AG08395 (cell line): Measurements from ENCODE around the gene SLAMF7.
"Not testable (repeated sequence)": the region's sequence is repeated elsewhere in the genome, so short reads cannot be mapped to it uniquely, and the experiment has no call there.

ENCODE experiments used
- DNase-seq: peaks from one replicate; pipeline ENCODE4 v3.0.0; 2012; ENCODE audit warnings: mixed read lengths, low spot score

The SLAMF7 gene

DNA sequence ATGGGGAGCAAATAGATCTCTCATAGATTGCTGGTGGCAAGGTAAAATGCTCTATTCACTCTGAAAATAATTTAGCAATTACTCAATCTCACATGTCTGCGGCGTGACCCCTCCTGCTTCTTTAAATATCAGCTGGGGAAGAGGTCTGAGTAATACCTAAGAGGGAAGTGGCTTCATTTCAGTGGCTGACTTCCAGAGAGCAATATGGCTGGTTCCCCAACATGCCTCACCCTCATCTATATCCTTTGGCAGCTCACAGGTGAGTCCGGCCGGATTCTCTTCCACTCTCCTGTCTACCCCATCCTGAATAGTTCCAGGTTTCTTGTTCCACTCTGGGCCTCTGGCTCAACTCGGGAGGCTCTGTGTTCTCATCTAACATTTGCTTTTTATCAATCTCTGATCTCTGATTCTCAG is at the start of gene SLAMF7:
TSS of gene SLAMF7 (plus strand) at position 150 of the 414 bp plus-strand sequence. CDS start at position 205, 55 bp downstream.
- DNase-seq, result no peak

DNA sequence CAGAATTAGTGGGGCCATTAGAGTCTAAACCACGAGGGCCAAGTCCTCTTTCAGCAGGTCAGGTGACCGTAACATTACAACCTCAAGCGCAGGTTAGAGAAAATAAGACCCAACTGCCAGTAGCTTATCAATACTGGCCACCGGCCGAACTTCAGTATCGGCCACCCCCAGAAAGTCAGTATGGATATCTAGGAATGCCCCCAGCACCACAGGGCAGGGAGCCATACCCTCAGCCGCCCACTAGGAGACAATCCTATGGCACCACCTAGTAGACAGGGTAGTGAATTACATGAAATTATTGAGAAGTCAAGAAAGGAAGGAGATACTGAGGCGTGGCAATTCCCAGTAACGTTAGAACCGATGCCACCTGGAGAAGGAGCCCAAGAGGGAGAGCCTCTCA is 46.7 kb upstream of the SLAMF7 start:
- DNase-seq, result not testable (repeated sequence)

DNA sequence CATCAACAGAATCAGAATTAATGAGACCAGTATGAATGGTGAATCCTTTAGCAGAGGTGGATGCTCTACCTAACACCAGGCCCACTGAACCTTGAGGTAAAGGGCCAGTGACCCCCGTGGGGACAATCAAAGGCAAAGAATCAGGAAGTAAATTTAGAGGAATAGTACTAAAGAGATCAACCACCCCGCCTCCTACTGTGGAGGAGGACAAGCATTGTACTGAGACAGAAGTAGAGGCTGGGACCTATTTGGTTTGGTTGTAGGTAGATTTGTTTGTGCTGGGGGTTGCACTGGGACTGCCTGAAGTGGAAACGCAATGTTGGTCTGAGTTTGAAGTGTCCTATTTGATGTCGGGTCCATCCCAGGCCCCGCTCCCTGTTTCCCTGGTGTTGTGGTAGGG is 36.9 kb upstream of the SLAMF7 start:
- DNase-seq, result no peak

GRCh38 chr1:160704250-160704649 is 34.8 kb upstream of the SLAMF7 start:
- DNase-seq, result no peak

DNA sequence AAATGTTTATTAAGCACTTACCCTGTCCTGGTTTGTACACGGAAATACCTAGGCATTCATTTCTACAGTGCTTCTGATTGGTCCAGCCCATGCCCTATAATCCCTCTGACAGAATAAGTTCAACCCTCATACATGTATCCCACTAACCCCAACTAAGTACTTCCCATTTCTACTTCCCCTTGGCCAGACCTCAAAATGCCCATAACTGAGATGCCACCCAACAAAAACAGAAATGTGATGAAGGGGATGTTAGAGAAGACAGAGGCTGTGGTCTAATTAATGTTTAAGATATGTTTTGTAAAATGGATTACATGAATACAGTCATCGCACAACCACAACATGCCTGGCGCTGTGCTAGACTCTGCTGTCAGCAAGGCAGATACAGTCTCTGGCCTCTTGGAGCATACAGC is 33.8 kb upstream of the SLAMF7 start:
- DNase-seq, result not testable (repeated sequence)

GRCh38 chr1:160705742-160706141 is 33.3 kb upstream of the SLAMF7 start:
- no peak for DNase-seq

DNA sequence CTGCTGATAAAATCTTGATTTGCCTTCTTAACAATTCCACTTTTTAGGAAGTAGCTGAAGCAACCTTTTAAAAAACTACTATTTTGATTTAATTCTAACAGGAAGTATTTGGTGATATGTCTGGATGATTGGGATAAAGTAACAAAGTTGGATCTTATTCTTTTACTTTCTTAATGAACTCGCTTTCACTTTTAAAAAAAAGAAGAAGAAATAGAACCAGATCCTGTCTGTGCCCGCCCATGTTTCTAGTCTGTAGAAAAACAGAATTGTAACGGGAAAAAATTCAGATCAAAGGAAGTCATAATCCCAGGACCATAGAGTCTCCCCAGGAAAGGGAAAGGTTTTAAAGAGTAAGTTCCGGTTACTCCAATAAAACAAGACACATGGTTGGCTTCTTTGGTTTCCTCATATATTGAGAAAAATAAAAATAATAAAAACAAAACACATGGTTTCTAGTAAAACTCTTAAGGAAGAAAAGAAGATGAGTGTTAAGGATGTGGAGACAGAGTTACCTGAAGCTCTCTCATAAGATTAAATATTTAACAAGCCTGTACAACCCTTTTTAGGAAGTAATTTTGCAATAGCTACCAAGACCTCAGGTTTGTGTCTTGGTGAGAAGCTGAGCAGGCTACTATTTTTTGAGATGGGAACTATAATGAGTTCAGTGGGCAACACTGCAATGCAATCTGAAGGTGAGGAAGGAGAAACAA is 32.4 kb upstream of the SLAMF7 start:
- no peak for DNase-seq

DNA sequence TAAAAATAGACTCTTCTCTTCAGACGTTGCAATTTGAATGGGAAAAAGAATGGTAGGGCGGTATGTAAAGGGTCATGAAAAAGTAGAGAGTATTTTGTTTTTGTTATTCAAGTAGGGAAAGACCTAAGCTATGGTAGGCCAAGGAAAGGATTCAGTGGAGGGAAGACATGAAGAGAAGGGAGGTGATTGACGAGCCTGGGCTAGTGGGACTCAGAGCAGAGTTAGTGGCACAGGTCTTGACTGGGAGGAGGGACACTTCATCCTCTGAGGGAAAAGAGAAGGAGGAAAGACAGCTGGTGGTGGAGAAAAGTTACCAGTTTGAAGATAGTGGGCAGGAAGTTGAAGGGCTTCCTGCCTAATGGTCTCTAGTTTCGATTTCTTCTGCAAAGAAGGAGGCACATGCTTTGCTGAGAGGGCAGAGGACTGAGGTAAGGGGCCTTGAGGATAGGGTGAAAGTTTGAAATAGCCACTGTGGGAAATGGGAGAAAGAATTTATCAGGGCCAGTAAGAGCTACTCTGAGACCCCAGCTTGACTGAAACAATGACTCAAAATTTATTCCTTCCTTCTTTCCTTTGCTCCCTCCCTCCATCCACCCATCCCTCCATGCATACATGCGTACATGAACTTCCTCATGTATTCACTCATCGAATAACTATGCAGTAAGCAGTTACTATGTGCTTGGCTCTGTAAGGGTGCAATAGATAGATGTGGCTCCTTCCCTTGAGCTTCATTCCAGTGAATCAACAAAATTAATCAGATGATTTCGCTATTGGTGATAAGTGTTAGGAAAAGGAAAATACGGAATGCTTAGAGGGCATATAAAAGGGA is 31.6 kb upstream of the SLAMF7 start:
- DNase-seq, result no peak

DNA sequence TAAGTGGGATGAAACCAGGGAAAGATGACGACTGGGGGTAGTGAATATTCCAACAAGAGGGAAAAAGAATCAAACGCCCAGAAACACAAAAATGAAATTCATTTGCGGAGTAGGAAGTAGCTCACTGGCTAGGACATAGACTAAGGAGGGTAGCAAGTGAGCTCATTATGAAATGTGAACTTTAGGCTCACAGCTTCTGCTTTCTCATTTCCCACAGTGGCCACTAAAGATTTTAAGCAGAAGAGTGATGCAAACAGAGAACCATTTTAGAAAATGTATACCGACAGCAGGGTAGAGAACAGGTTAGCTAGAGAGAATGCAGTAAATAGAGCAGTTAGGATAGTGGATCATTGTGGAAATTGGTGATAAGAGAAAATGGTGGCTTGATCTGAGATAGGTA is 30.9 kb upstream of the SLAMF7 start:
- DNase-seq, result no peak

GRCh38 chr1:160708801-160709200 is 30.2 kb upstream of the SLAMF7 start:
- DNase-seq, result no peak

- no peak for DNase-seq
Observed at GRCh38 chr1:160709715-160710114, 29.3 kb upstream of the SLAMF7 start.

DNA sequence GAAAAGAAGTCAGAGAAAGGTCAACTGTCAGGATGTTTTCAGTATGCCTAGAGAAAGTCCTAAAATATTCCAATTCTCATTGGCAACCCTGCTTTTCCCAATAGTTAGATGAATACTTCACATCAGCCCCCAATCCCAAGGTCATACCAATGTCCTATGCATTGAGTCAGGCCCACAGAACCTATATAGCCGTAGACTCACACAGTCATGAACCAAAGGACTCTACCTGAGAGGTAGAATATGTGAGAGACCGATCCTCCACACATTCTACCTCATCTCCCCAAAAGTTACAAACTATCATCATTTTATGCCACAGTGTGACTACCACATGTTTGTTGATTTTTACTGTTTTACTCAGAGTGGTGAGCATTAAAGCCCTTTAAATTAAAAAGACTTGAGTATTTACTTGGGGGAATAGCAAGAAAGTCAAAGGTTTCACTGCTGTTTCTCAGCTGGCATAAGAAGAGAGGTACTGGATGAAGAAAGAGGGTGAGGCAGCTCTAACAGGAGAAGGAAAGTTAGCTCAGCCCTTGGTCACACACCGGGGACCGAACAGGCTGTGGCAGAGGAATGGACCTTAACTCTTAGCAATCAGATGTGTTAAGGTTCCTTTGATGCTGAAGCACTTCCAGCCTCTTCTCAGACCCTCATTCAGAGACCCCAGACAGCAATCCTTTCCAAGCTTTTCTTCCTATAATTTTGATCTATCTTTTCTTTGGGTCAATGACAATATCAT is 28.4 kb upstream of the SLAMF7 start:
- DNase-seq, result no peak

DNA sequence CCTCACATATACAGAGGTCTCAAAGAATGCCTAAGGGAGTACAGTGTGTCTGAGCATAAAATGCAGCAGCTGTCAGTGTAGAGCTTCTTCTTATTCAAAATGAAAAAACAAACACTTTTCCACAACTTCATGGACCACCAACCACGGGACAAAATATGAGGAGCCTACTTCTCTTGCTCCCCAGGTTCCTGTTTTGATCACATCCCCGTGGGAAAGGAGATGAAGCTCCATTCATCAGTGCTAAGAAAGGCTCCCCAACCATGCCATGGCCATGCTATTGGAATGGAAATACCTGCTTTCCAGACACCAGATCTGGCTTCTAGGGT is 27.8 kb upstream of the SLAMF7 start:
- DNase-seq, result no peak

DNA sequence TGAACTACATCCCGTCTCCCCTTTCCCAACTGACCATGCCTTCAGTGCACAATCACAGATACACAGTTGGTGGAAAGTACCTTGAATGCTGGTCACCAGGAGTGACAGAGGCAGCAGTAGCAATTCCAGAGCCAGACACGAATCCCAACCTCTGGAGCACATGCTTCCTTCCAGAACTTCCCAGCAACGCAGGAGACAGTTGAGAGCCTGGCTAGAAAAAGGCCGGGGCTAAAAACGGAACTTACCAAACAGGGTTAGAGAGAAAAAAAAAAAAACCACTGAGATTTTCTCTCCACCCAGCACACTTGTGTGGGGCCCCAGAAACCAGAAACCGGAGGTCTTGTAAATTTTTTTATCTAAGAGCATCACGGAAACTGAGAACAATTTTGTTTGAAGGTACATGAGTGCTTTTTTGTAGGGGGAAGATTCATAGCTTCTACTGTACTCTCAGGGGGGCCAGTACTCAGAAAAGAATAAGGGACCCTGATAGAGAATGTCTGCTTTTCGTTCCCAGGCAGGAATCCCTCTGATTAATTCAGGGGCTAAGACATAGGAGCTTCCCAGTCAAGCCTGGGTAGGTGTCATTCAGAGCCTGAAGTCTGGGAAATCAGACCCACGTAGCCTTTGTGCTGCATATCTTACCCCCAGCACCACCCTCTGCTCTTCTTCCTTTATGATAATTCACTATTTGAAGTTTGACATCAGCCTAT is 27.3 kb upstream of the SLAMF7 start, which contains the start of gene CD48:
TSS of gene CD48 (minus strand) at position 221 of the 710 bp plus-strand sequence. CDS start at position 162, 59 bp downstream.
- DNase-seq, result no peak

DNA sequence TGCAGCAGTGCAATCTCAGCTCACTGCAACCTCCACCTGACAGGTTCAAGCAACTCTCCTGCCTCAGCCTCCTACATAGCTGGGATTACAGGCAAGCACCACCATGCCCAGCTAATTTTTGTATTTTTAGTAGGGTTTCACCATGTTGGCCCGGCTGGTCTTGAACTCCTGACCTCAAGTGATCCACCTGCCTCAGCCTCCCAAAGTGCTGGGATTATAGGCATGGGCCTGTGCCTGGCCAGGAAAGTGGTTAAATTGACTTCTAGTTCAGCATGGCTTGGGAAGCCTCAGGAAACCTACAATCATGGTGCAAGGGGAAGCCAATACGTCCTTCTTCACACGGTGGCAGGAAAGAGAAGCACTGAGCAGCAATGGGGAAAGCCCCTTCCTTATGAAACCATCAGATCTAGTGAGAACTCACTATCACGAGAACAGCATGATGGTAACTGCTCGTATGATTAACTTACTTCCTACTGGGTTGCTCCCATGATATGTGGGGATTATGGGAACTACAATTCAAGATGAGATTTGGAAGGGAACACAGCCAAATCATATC is 26.4 kb upstream of the SLAMF7 start:
- not testable (repeated sequence) for DNase-seq

DNA sequence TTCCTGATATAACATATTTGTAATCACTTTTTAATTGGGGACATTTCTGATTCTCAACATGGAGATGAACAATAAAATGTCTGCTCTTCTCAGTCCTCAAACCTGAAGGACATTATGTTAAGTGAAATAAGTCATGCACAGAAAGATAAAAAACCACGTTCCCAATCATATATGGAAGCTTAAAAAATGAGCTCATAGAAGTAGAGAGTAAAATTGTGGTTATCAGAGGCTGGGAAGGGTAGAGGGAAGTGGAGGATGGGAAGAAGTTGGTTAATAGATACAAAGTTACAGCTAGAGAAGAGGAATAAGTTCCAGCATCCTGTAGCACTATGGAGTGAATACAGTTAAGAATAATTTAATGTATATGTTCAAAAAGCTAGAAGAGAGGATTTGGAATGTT is 25.9 kb upstream of the SLAMF7 start:
- DNase-seq, result no peak

DNA sequence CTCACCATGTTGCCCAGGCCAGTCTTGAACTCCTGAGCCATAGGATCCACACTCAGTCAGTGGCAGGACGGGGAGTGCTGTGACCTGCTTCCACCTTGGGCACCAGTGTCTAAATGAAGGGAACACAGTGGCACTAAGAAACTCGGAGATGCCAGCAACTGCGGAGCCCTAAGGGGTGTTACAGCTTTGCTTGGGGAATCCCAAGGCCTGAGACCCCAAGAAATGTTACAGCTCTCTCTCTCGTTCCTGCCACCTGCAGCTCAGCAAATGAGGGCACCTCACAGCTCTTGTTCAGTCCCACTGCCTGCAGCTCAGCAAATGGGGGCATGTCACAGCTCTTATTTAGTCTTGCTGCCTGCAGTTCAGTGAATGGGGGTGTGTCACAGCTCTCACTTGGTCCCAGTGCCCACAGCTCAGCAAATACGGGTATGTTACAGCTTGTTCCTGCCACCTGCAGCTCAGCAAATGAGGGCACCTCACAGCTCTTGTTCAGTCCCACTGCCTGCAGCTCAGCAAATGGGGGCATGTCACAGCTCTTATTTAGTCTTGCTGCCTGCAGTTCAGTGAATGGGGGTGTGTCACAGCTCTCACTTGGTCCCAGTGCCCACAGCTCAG is 24.9 kb upstream of the SLAMF7 start:
- DNase-seq, result not testable (repeated sequence)

GRCh38 chr1:160716013-160716412 is 23.0 kb upstream of the SLAMF7 start:
- no peak for DNase-seq

DNA sequence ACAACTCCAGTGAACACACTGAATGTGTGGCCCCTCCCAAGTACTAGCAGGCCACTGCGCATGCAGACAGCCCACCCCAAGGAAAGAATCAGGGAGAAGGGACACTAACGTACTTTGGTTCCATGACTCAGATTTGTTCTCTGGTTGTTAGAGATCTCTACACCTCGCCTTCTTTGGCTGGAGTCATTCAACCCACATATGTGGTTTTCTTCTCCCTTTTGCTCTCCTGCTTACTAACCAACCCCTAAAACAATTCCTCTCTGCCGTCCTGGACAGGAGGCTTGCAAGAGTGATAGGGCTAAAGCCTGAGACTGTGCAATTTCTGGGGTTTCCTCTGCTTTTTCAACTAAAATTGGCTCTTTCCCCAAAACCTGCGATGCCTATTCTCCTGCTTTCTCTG is 21.7 kb upstream of the SLAMF7 start:
- DNase-seq, result no peak

DNA sequence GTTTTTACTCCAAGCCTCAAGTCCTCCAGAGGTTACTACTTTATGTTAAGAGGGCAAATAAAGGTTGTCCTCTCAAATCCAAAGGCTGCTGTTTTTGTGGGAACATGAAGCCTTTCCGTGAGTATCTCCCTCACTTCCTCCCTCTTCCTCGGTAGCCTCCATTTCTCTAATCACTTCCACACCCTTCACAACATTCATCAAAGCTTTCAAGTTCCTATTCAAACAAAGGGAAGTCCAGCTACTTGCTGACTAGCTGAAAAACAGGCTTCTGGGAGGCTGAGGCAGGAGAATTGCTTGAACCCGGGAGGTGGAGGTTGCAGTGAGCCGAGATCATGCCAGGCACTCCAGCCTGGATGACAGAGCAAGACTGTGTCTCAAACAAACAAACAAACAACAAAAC is 20.8 kb upstream of the SLAMF7 start:
- no peak for DNase-seq

DNA sequence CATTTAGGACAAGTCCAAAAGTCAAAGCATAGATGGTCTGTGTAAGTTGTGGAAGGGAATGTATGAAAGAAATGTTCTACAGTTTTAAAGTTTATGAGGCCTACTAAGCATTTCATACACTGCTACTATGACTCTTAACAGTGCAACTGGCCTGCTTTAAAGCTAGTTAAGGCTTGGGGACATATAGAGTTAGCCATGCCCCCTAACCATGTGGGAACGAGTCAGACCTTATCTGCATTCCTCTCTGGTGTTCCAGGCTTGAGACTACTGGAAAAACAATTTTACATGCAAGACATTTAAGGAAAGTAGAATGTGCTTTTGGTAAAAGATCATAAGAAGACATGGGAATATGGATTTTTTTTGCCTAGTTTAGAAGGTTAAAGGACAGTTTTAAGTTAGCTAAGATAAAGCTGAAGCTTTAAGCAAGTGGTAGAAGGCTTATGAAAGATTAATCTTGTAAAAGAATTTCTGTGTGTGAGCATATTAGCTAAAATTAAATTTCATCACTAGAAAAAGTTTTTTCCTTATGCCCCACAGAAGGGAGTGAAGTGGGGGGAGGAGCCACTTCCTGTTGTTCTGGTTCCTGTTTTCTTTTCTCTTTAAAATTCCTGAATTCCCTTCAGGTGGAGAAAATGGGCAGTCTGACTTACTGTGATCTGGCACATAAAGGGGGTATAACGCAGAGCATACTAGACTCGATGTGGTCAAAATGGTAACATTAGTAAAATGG is 18.5 kb upstream of the SLAMF7 start:
- DNase-seq, result no peak
